GM12878 (cell line): Measurements from ENCODE around the gene ERN1. TPM values are rescaled to one million over a fixed set of nuclear protein-coding genes. Genes with fewer than 3 reads are reported as not detected.

Source experiments
- ATAC-seq: fragments of 200-7000 bp; cut with Tn5 transposase; 3 replicates; pipeline ENCODE4 v1.9.1; 2020; ENCODE audit warnings: mild to moderate bottlenecking, moderate library complexity
- BruUV-seq: library from RNA; stranded (reverse); fragments of 400-500 nt; replicated peaks from 2 replicates; lab custom pipeline; 2021; lab: Mats Ljungman, UMichigan
- CTCF ChIA-PET: fragments of 300-600 bp; sonication (Branson Sonifier 250); formaldehyde crosslinking; extraction: SDS; loops from one replicate; lab custom pipeline; 2021; ENCODE audit warnings: inconsistent platforms; lab: Yijun Ruan, JAX
- POLR2A ChIA-PET: fragments of 350-600 bp; formaldehyde crosslinking; extraction: SDS; loops from one replicate; lab custom pipeline; 2021; ENCODE audit warnings: inconsistent platforms; lab: Charles Lee
- RAD21 ChIA-PET: fragments of 300-600 bp; sonication (Branson Sonifier 250); formaldehyde crosslinking; loops from one replicate; lab custom pipeline; 2023; ENCODE audit warnings: antibody characterized with exemption; ENCODE audit not compliant: unreplicated experiment; lab: Charles Lee
- SMC1A ChIA-PET: fragments of 300-600 bp; sonication (Branson Sonifier 250); formaldehyde crosslinking; loops from one replicate; lab custom pipeline; 2023; ENCODE audit not compliant: unreplicated experiment, uncharacterized antibody; lab: Charles Lee
- DNase-seq: peaks from one replicate; pipeline ENCODE4 v3.0.0-alpha.2; 2011; ENCODE audit warnings: low read depth, low spot score
- FAIRE-seq: peaks from 3 replicates; lab custom pipeline; 2011; peaks lifted over from hg19 to GRCh38; lab: Jason Lieb, UNC
- H2AFZ ChIP-seq: 2 replicates; pipeline ENCODE4 v1.6.0; 2011; ENCODE audit warnings: low read depth, low read length, control low read depth; ENCODE audit not compliant: control insufficient read depth
- H3K27ac ChIP-seq: 2 replicates; pipeline ENCODE4 v1.5.1; 2011; ENCODE audit warnings: control low read depth; ENCODE audit not compliant: control insufficient read depth, insufficient read depth
- H3K27me3 ChIP-seq, 2 experiments: replicated peaks in 1 of 2; 2 replicates each; pipeline versions ENCODE4 v1.6.0 to v1.6.1; 2011; ENCODE audit warnings: low read length in 1 of 2; ENCODE audit not compliant: control insufficient read depth in 2 of 2, insufficient read depth in 2 of 2
- H3K36me3 ChIP-seq, 2 experiments: 2 replicates each; pipeline ENCODE4 v1.5.1; 2011; ENCODE audit warnings: low read length in 1 of 2; ENCODE audit not compliant: control insufficient read depth in 2 of 2, insufficient read depth in 2 of 2
- H3K4me1 ChIP-seq: 2 replicates; pipeline ENCODE4 v1.6.1; 2011; ENCODE audit warnings: mild to moderate bottlenecking, low read length, moderate library complexity, mixed read lengths; ENCODE audit not compliant: control insufficient read depth, insufficient read depth
- H3K4me2 ChIP-seq: 2 replicates; pipeline ENCODE4 v1.6.0; 2011; ENCODE audit warnings: control low read depth; ENCODE audit not compliant: control insufficient read depth, insufficient read depth
- H3K4me3 ChIP-seq: fragments of 200-600 bp; sonication (generic); 2 replicates; pipeline ENCODE4 v1.5.1; 2016
- H3K79me2 ChIP-seq: 2 replicates; pipeline ENCODE4 v1.6.0; 2011; ENCODE audit warnings: low read length; ENCODE audit not compliant: control insufficient read depth, insufficient read depth
- H3K9ac ChIP-seq: 2 replicates; pipeline ENCODE4 v1.8.0; 2011; ENCODE audit warnings: low read length, control low read depth, mixed read lengths; ENCODE audit not compliant: control insufficient read depth, insufficient read depth
- H3K9me3 ChIP-seq: replicated peaks from 3 replicates; pipeline ENCODE4 v1.5.1; 2011; ENCODE audit warnings: mild to moderate bottlenecking, low read length; ENCODE audit not compliant: control insufficient read depth, insufficient read depth
- H4K20me1 ChIP-seq: 2 replicates; pipeline ENCODE4 v1.6.0; 2011; ENCODE audit not compliant: control insufficient read depth, insufficient read depth
- ATF2 ChIP-seq: IDR thresholded peaks from 2 replicates; pipeline ENCODE4 v1.6.1; 2012; ENCODE audit warnings: low read length, inconsistent platforms
- DPF2 ChIP-seq: fragments of 450-650 bp; IDR thresholded peaks from 2 replicates; pipeline ENCODE4 v1.6.1; 2017; ENCODE audit warnings: mild to moderate bottlenecking
- EGR1 ChIP-seq, 2 experiments: IDR thresholded peaks; 1 replicate in 1 of 2; 2 replicates in 1 of 2; pipeline ENCODE4 v1.6.1; 2011 to 2012; ENCODE audit warnings: low read depth in 2 of 2, low read length in 2 of 2, borderline replicate concordance in 1 of 2, mild to moderate bottlenecking in 1 of 2, moderate library complexity in 1 of 2
- ESRRA ChIP-seq: IDR thresholded peaks from 2 replicates; pipeline ENCODE4 v1.6.1; 2012; ENCODE audit warnings: mild to moderate bottlenecking, low read length, improper control_type of control experiment
- FOXK2 ChIP-seq: fragments of 450-650 bp; IDR thresholded peaks from 2 replicates; pipeline ENCODE4 v1.6.1; 2017; ENCODE audit warnings: mild to moderate bottlenecking, moderate library complexity
- NBN ChIP-seq: fragments of 450-650 bp; IDR thresholded peaks from 2 replicates; pipeline ENCODE4 v1.6.1; 2016
- NFXL1 ChIP-seq: fragments of 450-650 bp; IDR thresholded peaks from 2 replicates; pipeline ENCODE4 v1.6.1; 2017; ENCODE audit warnings: antibody characterized with exemption, mild to moderate bottlenecking, borderline replicate concordance
- PAX5 ChIP-seq: IDR thresholded peaks from 2 replicates; pipeline ENCODE4 v1.6.1; 2011; ENCODE audit warnings: low read depth, low read length, borderline replicate concordance
- POLR2AphosphoS5 ChIP-seq: IDR thresholded peaks from 2 replicates; pipeline ENCODE4 v1.6.1; 2011; ENCODE audit warnings: mild to moderate bottlenecking, low read length, inconsistent platforms
- POU2F2 ChIP-seq: IDR thresholded peaks from 3 replicates; pipeline ENCODE4 v1.6.1; 2011; ENCODE audit warnings: low read depth, mild to moderate bottlenecking, low read length, borderline replicate concordance
- RAD51 ChIP-seq: fragments of 450-650 bp; IDR thresholded peaks from 2 replicates; pipeline ENCODE4 v1.6.1; 2016; ENCODE audit warnings: moderate library complexity, mild to moderate bottlenecking, inconsistent platforms
- RELA ChIP-seq: fragments of 450-650 bp; IDR thresholded peaks from 2 replicates; pipeline ENCODE4 v1.8.0; 2014; ENCODE audit warnings: borderline replicate concordance; ENCODE audit not compliant: partially characterized antibody
- WGBS: methylation state at CpG from one replicate; pipeline ENCODE4 v1.1.6; 2016; ENCODE audit warnings: low lambda C conversion rate; ENCODE audit not compliant: insufficient replicate concordance, insufficient coverage; ENCODE audit errors: missing lambda C conversion rate; 5-methylcytosine and 5-hydroxymethylcytosine counted together
- in situ Hi-C: fragments of 300-500 bp; cut with MboI; formaldehyde crosslinking; loops from 9 replicates; pipeline ENCODE4 v1.14.3; 2018; ENCODE audit warnings: mixed read lengths
- intact Hi-C: fragments of 100-400 bp; cut with micrococcal nuclease; formaldehyde crosslinking; loops from one replicate; pipeline ENCODE4 v1.14.2; 2022; ENCODE audit not compliant: unreplicated experiment
- polyA plus RNA-seq, 11 experiments: library from polyadenylated mRNA; depleted of rRNA in 4 of 11; unstranded in 6 of 11; stranded (reverse) in 5 of 11; fragments of >200 nt; fragmentation: Nextera tagmentation in 4 of 11; fragmentation: Illumina TruSeq in 1 of 11; extraction: Ambion mirVana in 4 of 11; extraction: Trizol in 1 of 11; gene quantifications; 1 replicate in 1 of 11; 2 replicates in 10 of 11; pipeline versions ENCODE4 v1.2.1 to v1.2.3, GENCODE V29; 2011 to 2016; ENCODE audit warnings: inconsistent platforms in 2 of 11, missing spikeins in 2 of 11, low read depth in 1 of 11
- total RNA-seq, 4 experiments: library from RNA; depleted of rRNA in 3 of 4; stranded (reverse); fragments of >200 nt in 3 of 4; fragmentation: Illumina TruSeq in 1 of 4; extraction: Trizol in 1 of 4; gene quantifications; 2 replicates each; pipeline versions ENCODE4 v1.2.1 to v1.2.3, GENCODE V29; 2013 to 2021
- TF ChIP-seq, protein P1 (sequence below): fragments of 450-650 bp; IDR thresholded peaks from 2 replicates; pipeline ENCODE4 v1.6.1; 2016; ENCODE audit warnings: mild to moderate bottlenecking
- TF ChIP-seq, protein P2 (sequence below): IDR thresholded peaks from 2 replicates; pipeline ENCODE4 v1.6.1; 2011; ENCODE audit warnings: low read depth, mild to moderate bottlenecking, low read length, moderate library complexity, borderline replicate concordance; ENCODE audit errors: extremely low read depth
- TF ChIP-seq, protein P3 (sequence below): IDR thresholded peaks from 2 replicates; pipeline ENCODE4 v1.6.1; 2011; ENCODE audit warnings: borderline replicate concordance, low read depth, mild to moderate bottlenecking, moderate library complexity, low read length; ENCODE audit not compliant: insufficient read depth, poor library complexity, severe bottlenecking

ERN1 gene
- total and polyA plus RNA-seq, 10 of the 15 experiments (the other 5 are each of a cell fraction or from before 2014, with no cell fraction given) = 2.6 to 19.2 (median 7.6) TPM

- TF ChIP-seq ATF2 = no peak
- TF ChIP-seq ESRRA = no peak
- no peak for TF ChIP-seq DPF2
- no peak for TF ChIP-seq POU2F2
- TF ChIP-seq RAD51 = no peak
- no peak for TF ChIP-seq PAX5
- TF ChIP-seq, protein P1, sequence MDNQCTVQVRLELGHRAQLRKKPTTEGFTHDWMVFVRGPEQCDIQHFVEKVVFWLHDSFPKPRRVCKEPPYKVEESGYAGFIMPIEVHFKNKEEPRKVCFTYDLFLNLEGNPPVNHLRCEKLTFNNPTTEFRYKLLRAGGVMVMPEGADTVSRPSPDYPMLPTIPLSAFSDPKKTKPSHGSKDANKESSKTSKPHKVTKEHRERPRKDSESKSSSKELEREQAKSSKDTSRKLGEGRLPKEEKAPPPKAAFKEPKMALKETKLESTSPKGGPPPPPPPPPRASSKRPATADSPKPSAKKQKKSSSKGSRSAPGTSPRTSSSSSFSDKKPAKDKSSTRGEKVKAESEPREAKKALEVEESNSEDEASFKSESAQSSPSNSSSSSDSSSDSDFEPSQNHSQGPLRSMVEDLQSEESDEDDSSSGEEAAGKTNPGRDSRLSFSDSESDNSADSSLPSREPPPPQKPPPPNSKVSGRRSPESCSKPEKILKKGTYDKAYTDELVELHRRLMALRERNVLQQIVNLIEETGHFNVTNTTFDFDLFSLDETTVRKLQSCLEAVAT = no peak
Measured at GRCh38 chr17:64152428-64153125, 22.6 kb upstream of the ERN1 start (continued).

DNA sequence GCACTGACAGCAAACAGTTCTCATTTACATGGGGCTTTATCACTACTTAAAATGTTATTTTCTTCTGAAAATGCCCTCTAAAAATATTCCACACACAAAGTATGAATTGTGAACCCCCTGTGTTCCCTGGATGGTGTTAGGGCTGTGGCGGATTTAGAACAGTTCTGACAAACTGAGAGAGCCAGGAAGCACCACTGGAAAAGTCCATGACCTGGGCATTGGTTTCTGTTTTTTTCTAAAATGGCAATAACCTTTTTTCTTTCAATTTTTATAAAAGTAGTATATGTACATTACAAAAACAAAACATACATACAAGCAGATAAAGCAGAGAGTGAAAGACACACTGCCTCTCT, 21.0 kb upstream of the ERN1 start:
- Histone ChIP-seq H3K4me3 (no peak overlapping the region), H3K9me3 (no peaks in the 10 kb centered on the region)
- WGBS = 95% methylated on average over 1 of the region's 1 CpG

More for the DNA sequence above, 21.0 kb upstream of the ERN1 start:
- POLR2A ChIA-PET = no interaction called here
- no peak overlapping the region for H3K4me2 ChIP-seq
- RAD21 ChIA-PET = no interaction called here
- H3K36me3 ChIP-seq = peaks cover 3 to 12% of the 10 kb centered on the region in 2 experiments
- intact Hi-C loops = no loop called here
- H3K27me3 ChIP-seq = no peaks in the 10 kb centered on the region
- in situ Hi-C loops = no loop called here
- H3K9ac ChIP-seq = no peak overlapping the region
- SMC1A ChIA-PET = interaction anchor here (1.5 kb wide), 1 partner anchor 121 kb away, joined by 3 read pairs; no protein-coding TSS in a partner anchor
- H3K79me2 ChIP-seq = peaks cover 17% of the 10 kb centered on the region
- DNase-seq = no peak
- CTCF ChIA-PET = interaction anchor here (3.9 kb wide), 1 partner anchor 131 kb away, joined by 30 read pairs; no protein-coding TSS in a partner anchor
- H3K27ac ChIP-seq = no peak overlapping the region
- FAIRE-seq = no peak
- H4K20me1 ChIP-seq = no peaks in the 10 kb centered on the region
- no peak for ATAC-seq
- no TSS peak for BruUV-seq
- no peak for TF ChIP-seq NFXL1
- TF ChIP-seq NBN = no peak
- TF ChIP-seq, protein P2, sequence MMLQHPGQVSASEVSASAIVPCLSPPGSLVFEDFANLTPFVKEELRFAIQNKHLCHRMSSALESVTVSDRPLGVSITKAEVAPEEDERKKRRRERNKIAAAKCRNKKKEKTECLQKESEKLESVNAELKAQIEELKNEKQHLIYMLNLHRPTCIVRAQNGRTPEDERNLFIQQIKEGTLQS = no peak
- no peak for TF ChIP-seq POLR2AphosphoS5
- TF ChIP-seq RELA = no peak
- TF ChIP-seq, protein P3, sequence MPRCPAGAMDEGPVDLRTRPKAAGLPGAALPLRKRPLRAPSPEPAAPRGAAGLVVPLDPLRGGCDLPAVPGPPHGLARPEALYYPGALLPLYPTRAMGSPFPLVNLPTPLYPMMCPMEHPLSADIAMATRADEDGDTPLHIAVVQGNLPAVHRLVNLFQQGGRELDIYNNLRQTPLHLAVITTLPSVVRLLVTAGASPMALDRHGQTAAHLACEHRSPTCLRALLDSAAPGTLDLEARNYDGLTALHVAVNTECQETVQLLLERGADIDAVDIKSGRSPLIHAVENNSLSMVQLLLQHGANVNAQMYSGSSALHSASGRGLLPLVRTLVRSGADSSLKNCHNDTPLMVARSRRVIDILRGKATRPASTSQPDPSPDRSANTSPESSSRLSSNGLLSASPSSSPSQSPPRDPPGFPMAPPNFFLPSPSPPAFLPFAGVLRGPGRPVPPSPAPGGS = no peak
- no peak for TF ChIP-seq FOXK2
- TF ChIP-seq EGR1 (IDR thresholded peaks at IDR 0.05; ENCODE audit: borderline replicate concordance in 1 of 2, low read depth in 2 of 2, low read length in 2 of 2) = no peak
- TF ChIP-seq, all 136 proteins: peak for 0
- H2AFZ ChIP-seq = no peak overlapping the region
- H3K4me1 ChIP-seq = peaks cover 3% of the 10 kb centered on the region; the same call in 1 of the 2 replicates
